Smooth muscle cell (in vitro differentiated cells): ENCODE data around the gene BMP8B. TPM values are rescaled to one million over a fixed set of nuclear protein-coding genes. Genes with fewer than 3 reads are reported as not detected.
"Not testable (repeated sequence)": the region's sequence is repeated elsewhere in the genome, so short reads cannot be mapped to it uniquely, and the experiment has no call there.

ENCODE experiments used
- DNase-seq: peaks from one replicate; lab custom pipeline; 2025; ENCODE audit not compliant: unreplicated experiment; lab: John Stamatoyannopoulos, UW
- H2AFZ ChIP-seq: fragments of 200-600 bp; sonication (generic); 2 replicates; pipeline ENCODE4 v1.6.0; 2016; ENCODE audit warnings: antibody characterized with exemption, low read depth, mild to moderate bottlenecking
- H3F3A ChIP-seq: fragments of 200-600 bp; sonication (generic); 2 replicates; pipeline ENCODE4 v1.6.0; 2017; ENCODE audit warnings: antibody characterized with exemption, low read depth
- H3K27ac ChIP-seq: fragments of 200-600 bp; sonication (generic); 2 replicates; pipeline ENCODE4 v1.5.1; 2016; ENCODE audit warnings: low read depth, mild to moderate bottlenecking
- H3K27me3 ChIP-seq: fragments of 200-600 bp; sonication (generic); 2 replicates; pipeline ENCODE4 v1.6.1; 2016; ENCODE audit warnings: low read depth, mild to moderate bottlenecking
- H3K36me3 ChIP-seq: fragments of 200-600 bp; sonication (generic); 2 replicates; pipeline ENCODE4 v1.5.1; 2016; ENCODE audit warnings: low read depth
- H3K4me1 ChIP-seq: fragments of 200-600 bp; sonication (generic); 2 replicates; pipeline ENCODE4 v1.5.1; 2016; ENCODE audit warnings: low read depth
- H3K4me2 ChIP-seq: fragments of 200-600 bp; sonication (generic); 2 replicates; pipeline ENCODE4 v1.6.0; 2016; ENCODE audit warnings: mild to moderate bottlenecking
- H3K4me3 ChIP-seq: fragments of 200-600 bp; sonication (generic); 2 replicates; pipeline ENCODE4 v1.5.1; 2016; ENCODE audit warnings: mild to moderate bottlenecking
- H3K79me2 ChIP-seq: fragments of 200-600 bp; sonication (generic); 2 replicates; pipeline ENCODE4 v1.6.0; 2016; ENCODE audit warnings: low read depth, mild to moderate bottlenecking
- H3K9ac ChIP-seq: fragments of 200-600 bp; sonication (generic); 2 replicates; pipeline ENCODE4 v1.6.0; 2016; ENCODE audit warnings: low read depth
- H3K9me3 ChIP-seq: fragments of 200-600 bp; sonication (generic); replicated peaks from 2 replicates; pipeline ENCODE4 v1.5.1; 2016; ENCODE audit warnings: low read depth
- H4K20me1 ChIP-seq: fragments of 200-600 bp; sonication (generic); 2 replicates; pipeline ENCODE4 v1.6.0; 2016; ENCODE audit warnings: low read depth
- WGBS: methylation state at CpG from one replicate; pipeline ENCODE4 v1.1.7; 2016; ENCODE audit warnings: low lambda C conversion rate; 5-methylcytosine and 5-hydroxymethylcytosine counted together
- polyA plus RNA-seq: library from polyadenylated mRNA; unstranded; fragments of >200 nt; fragmentation: Nextera tagmentation; extraction: Ambion mirVana; gene quantifications from 2 replicates; pipeline ENCODE4 v1.2.1, GENCODE V29; 2016
- total RNA-seq: library from RNA; depleted of rRNA; stranded (reverse); fragments of >200 nt; gene quantifications from 2 replicates; pipeline ENCODE4 v1.2.3, GENCODE V29; 2014
- TF ChIP-seq, protein P1 (sequence below): fragments of 200-600 bp; sonication (generic); IDR thresholded peaks from 2 replicates; pipeline ENCODE4 v1.5.1; 2017; ENCODE audit warnings: borderline replicate concordance, mild to moderate bottlenecking, antibody characterized with exemption; ENCODE audit not compliant: insufficient read depth, poor library complexity, severe bottlenecking

BMP8B gene
- total and polyA plus RNA-seq, 2 experiments from 2014 or later: 0.06 TPM; not detected in 1

DNA sequence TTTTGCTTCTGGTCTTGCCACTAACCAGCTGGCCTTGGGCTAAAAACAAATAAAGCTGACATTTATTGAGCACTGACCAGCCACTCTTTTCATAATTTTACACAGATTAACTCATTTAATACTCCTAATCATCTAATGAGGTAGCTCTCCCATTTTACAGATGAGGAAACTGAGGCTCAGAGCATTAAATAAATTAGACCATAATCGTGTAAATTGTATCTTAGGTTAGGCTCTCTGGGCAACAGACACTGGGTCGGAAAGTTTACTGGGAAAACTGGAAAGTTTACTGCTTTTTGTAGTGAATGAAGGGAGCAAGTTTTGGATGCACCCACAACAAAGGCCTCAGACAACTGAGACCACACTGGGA, 7.3 kb downstream of the BMP8B start:
- Histone ChIP-seq H3K27ac (no peak overlapping the region), H3K27me3 (peaks cover 34% of the 10 kb centered on the region), H3K4me2 (no peak overlapping the region), H3K4me3 (no peak overlapping the region), H3K79me2 (no peaks in the 10 kb centered on the region), H3F3A (no peaks in the 10 kb centered on the region), H3K36me3 (no peaks in the 10 kb centered on the region), H3K4me1 (no peaks in the 10 kb centered on the region), H2AFZ (no peak overlapping the region), H3K9me3 (no peaks in the 10 kb centered on the region), H4K20me1 (no peaks in the 10 kb centered on the region), H3K9ac (no peak overlapping the region)
- no peak for DNase-seq
- WGBS: 81% methylated on average over 2 of the region's 2 CpGs
- TF ChIP-seq, protein P1, sequence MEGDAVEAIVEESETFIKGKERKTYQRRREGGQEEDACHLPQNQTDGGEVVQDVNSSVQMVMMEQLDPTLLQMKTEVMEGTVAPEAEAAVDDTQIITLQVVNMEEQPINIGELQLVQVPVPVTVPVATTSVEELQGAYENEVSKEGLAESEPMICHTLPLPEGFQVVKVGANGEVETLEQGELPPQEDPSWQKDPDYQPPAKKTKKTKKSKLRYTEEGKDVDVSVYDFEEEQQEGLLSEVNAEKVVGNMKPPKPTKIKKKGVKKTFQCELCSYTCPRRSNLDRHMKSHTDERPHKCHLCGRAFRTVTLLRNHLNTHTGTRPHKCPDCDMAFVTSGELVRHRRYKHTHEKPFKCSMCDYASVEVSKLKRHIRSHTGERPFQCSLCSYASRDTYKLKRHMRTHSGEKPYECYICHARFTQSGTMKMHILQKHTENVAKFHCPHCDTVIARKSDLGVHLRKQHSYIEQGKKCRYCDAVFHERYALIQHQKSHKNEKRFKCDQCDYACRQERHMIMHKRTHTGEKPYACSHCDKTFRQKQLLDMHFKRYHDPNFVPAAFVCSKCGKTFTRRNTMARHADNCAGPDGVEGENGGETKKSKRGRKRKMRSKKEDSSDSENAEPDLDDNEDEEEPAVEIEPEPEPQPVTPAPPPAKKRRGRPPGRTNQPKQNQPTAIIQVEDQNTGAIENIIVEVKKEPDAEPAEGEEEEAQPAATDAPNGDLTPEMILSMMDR: no peak

DNA sequence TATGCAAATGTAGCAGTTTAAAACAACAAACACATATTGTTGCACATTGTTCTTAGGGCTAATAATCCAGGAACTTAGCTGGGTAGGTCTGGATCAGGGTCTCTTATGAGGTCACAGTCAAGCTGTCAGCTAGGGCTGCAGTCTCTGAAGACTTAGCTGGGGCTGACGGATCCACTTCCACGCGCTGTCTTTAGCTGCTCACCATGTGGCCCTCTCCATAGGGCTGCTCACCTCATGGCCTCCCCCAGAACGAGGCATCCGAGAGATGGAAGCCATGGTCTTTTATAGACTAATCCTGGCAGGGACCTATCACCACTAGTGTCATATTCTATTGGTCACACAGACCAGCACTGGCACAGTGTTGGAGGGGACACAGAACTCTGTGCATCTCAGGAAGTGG, 8.8 kb downstream of the BMP8B start:
- WGBS: 94% methylated on average over 5 of the region's 5 CpGs
- TF ChIP-seq, protein P1: no peak
- Histone ChIP-seq H3K27me3 (peaks cover 26% of the 10 kb centered on the region), H3K4me3 (no peak overlapping the region), H3K79me2 (no peaks in the 10 kb centered on the region), H4K20me1 (no peaks in the 10 kb centered on the region), H3K27ac (no peak overlapping the region), H3K36me3 (no peaks in the 10 kb centered on the region), H3K4me2 (no peak overlapping the region), H3F3A (no peaks in the 10 kb centered on the region), H3K9ac (no peak overlapping the region), H2AFZ (no peak overlapping the region), H3K4me1 (no peaks in the 10 kb centered on the region), H3K9me3 (no peaks in the 10 kb centered on the region)
- DNase-seq: no peak

DNA sequence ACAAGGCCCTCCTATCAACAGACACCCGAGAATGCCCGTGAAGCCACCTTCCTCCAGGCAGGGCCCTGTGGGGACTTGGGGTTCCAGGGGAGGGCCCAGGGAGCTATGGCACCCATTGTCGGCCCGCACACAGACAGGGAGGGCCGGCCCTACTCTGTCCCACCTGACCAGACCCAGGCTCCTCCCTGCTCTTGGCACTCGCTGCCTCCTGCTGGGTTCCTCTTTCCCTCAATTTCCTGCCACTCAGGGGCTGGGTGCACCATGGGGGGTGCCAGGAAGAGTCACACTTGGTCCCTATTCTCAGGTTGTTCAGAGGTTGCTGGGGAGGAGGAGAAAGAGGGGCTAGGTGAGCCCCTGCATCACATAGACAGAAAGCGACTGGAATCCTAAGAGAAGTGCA, 9.5 kb downstream of the BMP8B start:
- 87% methylated on average over 7 of the region's 7 CpGs for WGBS
- no peaks in the 10 kb centered on the region for H3K79me2 ChIP-seq

DNA sequence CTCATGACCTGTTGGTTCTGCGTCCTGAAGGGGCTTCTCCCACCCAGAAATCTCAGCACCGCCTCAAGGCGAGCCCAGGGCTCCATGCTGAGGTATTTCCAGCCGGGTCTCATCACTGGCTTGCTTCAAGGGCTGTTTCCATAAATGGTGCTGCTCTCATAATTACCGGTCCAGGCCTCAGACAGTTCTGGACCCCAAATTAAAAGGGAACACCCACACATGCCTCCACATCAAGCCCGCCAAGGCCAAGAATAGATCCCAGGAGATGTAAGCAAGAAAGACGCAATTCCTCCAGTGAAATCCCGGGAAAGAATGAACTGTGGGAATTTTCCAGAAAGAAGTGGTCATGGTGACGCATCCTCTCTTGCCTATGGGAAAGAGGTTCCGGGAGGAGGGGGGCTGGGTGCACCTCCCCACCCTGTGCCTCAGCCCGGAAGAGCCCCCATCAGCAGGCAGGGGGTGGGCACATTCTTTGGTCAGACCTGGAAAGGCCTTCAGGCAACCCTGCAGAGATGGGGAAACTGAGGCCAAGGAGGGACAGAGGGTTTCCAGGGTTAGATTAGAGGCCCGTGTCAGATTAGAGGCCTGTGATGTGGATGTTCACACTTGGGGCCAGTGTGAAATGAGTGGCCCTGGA, 10.1 kb downstream of the BMP8B start:
- H3K4me3 ChIP-seq, H4K20me1 ChIP-seq, H3K4me2 ChIP-seq, DNase-seq, H3K79me2 ChIP-seq, H3K9me3 ChIP-seq, H3K4me1 ChIP-seq, H2AFZ ChIP-seq, H3K36me3 ChIP-seq, H3F3A ChIP-seq, H3K9ac ChIP-seq, H3K27ac ChIP-seq: not testable (repeated sequence)
- WGBS: 87% methylated on average over 12 of the region's 12 CpGs
- H3K27me3 ChIP-seq: peaks cover 21% of the 10 kb centered on the region

More for the DNA sequence above, 9.5 kb downstream of the BMP8B start:
- H3K9me3 ChIP-seq: no peaks in the 10 kb centered on the region
- no peak overlapping the region for H3K27ac ChIP-seq
- no peaks in the 10 kb centered on the region for H3K36me3 ChIP-seq
- no peak overlapping the region for H2AFZ ChIP-seq
- TF ChIP-seq, protein P1: no peak
- H3F3A ChIP-seq: no peaks in the 10 kb centered on the region
- H3K9ac ChIP-seq: no peak overlapping the region
- no peak overlapping the region for H3K4me3 ChIP-seq
- H4K20me1 ChIP-seq: no peaks in the 10 kb centered on the region
- no peak overlapping the region for H3K4me2 ChIP-seq
- DNase-seq: no peak
- H3K4me1 ChIP-seq: no peaks in the 10 kb centered on the region
- H3K27me3 ChIP-seq: peaks cover 26% of the 10 kb centered on the region

DNA sequence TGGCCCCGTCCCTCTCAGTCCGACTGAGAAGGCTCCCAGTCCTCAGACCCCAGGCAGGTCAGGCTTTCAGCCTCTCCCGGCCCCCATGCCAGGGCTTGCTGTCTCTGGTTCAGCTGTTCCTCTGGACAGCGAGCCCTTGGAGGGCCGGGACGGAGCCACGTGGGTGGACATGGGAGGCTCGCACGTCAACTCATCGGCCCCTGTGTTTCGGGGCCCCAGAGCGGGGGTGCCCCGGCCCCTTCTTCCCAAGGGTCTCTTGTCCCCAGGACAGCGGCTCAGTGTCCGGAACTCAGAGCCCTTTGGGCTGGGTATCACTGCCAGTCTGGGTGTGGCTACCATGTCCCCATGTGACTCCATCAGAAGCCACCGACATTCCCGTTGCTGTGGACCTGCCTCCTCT, 10.8 kb downstream of the BMP8B start:
- peaks cover 14% of the 10 kb centered on the region for H3K27me3 ChIP-seq
- H3K9me3 ChIP-seq, H3K4me3 ChIP-seq, H3K36me3 ChIP-seq, H3K4me2 ChIP-seq, H4K20me1 ChIP-seq, H3K79me2 ChIP-seq, H3F3A ChIP-seq, DNase-seq, H2AFZ ChIP-seq, H3K27ac ChIP-seq, H3K9ac ChIP-seq, H3K4me1 ChIP-seq: not testable (repeated sequence)
- WGBS: 97% methylated on average over 13 of the region's 17 CpGs
